Stimulated activated CD4-positive, alpha-beta T cell treated with anti-CD3 and anti-CD28 coated beads, Interleukin-4, amount 100 ng/mL, for 4 hours (primary cell): Measurements from ENCODE around the gene ZNF77.
"Not testable (repeated sequence)": the region's sequence is repeated elsewhere in the genome, so short reads cannot be mapped to it uniquely, and the experiment has no call there.

ENCODE experiments used
- DNase-seq, 2 experiments: peaks; one replicate each; pipeline ENCODE4 v3.0.0-alpha.2; 2020

The ZNF77 gene

DNA sequence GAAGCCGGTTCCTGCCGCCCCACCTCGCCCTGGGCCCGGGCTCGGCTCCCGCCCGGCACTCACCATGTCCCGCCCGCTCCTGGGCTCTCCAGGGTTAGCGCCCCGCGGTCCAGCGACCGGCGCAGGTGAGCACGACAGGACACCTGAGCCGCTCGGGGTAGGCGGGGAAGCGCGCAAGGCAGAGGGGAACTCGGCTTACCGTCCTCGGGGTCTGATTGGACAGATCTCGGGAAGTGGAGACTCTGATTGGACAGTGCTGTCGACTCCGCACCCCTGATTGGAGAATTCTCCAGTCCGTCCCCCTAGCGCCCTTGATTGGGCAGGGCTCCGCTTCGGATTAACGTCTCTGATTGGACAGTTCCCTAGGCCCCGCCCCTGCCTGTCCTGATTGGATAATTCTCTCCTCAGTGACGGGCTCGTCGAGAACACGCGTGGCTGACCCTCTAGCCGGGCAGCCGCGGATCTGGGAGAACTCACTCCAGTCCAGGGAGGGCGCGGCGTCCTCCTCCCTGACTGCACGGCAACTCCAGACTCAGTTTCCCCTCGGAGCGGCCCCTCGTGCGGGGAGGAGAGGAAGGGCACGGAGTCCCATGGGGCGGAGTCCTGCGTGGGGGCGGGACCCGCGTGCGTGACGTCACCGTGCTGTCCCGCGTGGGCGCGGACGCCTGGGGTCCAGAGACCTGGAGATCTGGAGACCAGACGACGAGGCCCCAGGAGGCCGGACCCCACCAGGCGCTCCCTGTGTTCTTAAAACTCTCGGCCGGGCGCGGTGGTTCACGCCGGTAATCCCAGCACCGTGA, at the start of gene ZNF77:
Gene ZNF77, minus strand, starts transcription at position 197 of the 800 bp plus-strand sequence. Its CDS starts 131 bp downstream, at position 66.
- DNase-seq: peak; percentile 97 to 99

GRCh38 chr19:2993579-2993978, 48.8 kb upstream of the ZNF77 start:
- DNase-seq: no peak

- DNase-seq: no peak
These were observed 48.2 kb upstream of the ZNF77 start for GRCh38 chr19:2992958-2993357.

- not testable (repeated sequence) for DNase-seq
These were observed 47.6 kb upstream of the ZNF77 start for GRCh38 chr19:2992333-2992732.

- DNase-seq: no peak
These were observed 44.6 kb upstream of the ZNF77 start for GRCh38 chr19:2989236-2989946.

GRCh38 chr19:2988568-2988967, 43.8 kb upstream of the ZNF77 start:
- no peak for DNase-seq

- no peak for DNase-seq
These were observed 43.0 kb upstream of the ZNF77 start for GRCh38 chr19:2987797-2988196.

- DNase-seq: no peak
These were observed 42.3 kb upstream of the ZNF77 start for GRCh38 chr19:2986951-2987524.

DNA sequence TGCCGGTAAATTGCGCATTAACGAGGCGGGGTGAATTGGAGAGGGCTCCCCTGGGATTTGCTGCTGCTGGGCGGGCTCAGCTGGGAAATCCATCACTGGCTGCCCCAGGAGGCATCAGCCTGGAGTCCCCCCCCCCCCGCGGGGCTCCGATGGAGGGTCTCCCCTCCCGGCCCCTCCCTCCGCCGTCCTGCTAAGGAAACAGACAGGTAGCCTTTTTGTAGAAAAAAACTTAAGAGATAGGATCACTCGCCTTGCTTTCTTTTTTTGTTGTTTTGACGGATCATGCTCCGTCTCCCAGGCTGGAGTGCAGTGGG, 39.4 kb upstream of the ZNF77 start:
- DNase-seq: no peak

DNA sequence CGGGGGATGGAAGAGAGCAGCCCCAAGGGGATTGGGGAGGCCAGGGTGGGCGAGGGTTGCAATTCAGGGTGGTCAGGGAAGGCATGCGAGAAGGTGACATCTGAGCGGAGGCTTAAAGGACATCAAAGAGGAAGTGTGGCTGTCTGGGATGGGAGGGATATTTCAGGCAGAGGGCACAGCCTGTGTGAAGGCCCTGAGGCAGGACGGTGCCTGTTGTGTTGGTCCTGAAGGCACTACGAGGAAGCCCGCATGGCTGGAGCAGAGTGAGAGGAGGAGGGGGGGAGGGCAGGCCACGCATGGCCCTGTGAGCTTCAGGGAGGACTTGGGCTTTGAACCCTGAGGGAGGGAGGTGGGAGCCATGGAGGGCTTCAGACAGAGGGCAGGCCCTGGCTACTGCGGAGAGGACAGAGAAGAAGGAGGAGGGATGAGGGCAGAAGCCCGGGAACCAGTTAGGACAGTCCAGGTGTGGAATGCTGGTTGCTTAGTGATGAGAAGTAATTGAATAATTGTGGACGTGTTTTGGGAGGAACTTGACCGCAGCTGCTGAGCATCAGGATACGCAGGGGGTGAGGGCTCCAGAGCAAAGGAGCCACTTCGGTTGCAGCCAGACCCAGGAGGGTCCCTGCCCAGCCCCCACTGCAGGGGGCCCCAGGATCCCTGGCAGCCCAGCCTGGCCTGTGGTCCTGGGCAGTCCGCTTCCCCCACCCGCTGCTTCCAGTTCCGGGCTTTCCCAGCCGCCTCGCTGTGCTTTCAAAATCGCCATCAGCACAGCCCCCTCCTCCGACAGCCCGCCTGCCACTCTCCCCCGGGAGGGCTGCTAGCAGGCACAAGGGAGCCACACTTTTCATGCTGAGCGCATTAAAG, 38.8 kb upstream of the ZNF77 start:
- DNase-seq: no peak

DNA sequence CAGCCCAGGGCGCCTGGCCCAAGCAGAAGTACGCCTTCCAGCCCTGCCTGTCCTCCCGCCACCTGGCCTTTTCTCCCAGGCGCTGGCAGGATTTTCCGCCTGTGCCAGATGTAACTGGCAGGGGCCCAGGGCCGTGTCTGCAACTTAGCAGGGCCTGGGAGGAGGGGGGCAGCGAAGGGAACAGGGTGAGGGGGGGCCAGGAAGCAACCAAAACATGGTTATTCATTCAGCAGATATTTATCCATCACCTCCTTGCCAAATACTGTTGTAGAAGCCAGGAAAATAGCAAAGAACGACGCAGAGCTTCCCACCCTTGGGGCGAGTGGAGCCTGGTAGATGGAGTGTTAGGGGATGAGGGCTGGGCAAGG, 38.2 kb upstream of the ZNF77 start:
- no peak for DNase-seq

DNA sequence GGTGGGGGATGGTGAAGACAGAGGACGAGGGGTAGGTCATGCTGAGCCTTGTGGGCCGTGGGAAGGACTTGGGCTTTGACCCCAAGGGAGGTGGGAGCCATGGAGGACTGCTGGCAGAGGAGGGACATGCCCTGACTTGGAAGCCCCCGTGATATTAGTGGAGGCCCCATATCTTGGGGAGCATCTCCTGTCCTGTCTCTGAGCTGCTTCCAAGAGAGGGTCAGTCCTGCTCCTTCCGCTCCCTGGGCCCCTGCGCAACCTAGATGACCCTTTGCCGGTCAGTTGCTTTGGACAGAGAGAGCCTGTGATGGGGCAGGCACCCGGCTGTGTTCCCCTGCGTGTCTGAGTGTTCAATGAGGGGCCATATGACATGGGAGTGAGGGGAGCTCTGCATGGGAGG, 37.8 kb upstream of the ZNF77 start:
- no peak for DNase-seq

DNA sequence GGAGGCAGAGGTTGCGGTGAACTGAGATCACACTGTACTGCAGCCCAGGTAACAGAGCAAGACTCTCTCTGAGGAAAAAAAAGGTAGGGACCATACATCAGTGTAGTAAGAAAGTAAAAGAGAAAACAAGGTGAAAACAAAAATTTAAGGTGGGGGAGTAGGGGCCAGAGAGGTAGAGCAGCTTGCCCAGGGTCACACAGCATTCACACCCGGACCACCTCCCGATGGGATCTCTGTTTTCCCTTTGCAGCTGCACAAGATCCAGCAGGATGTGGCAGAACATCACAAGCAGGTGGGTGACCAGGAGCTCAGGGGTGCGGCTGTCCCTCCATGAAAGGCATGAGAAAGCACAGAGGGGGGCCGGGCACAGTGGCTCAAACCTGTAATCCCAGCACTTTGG, 37.1 kb upstream of the ZNF77 start:
- no peak for DNase-seq

GRCh38 chr19:2978772-2979171, 34.0 kb upstream of the ZNF77 start:
- DNase-seq: no peak

DNA sequence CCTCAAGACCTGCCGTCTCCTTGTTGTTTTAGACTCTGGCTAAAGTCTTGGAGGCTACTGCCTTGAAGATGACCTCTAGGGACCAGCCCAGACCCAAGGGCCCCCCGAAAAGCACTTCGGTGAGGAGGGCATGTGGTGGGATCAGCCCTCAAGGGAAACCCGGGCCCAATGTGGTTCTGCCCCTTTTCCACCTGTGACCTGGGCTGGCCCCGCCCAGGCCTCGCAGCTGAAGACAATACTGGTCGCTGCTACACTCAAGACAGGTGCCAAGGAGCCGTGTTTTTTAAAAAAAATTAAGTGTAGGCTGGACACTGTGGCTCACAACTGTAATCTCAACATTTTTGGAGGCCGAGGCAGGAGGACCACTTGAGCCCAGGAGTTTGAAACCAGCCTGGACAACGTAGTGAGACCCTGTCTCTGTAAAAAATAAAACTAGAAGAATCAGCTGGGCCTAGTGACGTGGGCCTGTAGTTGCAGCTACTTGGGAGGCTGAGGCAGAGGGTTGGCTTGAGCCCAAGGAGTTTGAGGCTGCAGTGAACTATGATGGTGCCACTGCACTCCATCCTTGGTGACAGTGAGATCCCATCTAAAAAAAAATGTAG, 33.5 kb upstream of the ZNF77 start:
- DNase-seq: no peak

DNA sequence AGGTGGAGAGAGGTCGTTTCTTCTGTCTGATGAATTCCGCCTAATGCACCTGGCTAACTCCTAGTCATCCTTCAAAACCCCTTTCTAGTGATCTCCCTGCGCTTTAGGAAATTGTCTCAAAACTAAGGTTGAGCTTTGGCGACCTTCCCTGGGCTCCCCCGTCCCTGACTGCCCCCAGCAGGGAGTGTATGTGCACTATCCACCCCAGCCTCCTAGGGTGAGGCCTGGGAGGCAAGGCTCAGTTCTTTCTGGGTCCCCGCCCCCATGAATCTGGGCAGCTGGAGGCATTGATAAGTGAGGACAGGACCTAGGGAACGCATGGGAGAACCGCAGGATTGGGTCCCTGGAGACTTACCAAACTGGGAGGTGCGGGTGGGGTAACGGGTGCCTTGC, 33.0 kb upstream of the ZNF77 start:
- no peak for DNase-seq

- peak; percentile 90 to 95 for DNase-seq
These were observed 32.4 kb upstream of the ZNF77 start, which contains the start of gene TLE6 for GRCh38 chr19:2977001-2977745. TLE6 (plus strand) TSS chr19:2977564; CDS start chr19:2978234, 670 bp downstream.

DNA sequence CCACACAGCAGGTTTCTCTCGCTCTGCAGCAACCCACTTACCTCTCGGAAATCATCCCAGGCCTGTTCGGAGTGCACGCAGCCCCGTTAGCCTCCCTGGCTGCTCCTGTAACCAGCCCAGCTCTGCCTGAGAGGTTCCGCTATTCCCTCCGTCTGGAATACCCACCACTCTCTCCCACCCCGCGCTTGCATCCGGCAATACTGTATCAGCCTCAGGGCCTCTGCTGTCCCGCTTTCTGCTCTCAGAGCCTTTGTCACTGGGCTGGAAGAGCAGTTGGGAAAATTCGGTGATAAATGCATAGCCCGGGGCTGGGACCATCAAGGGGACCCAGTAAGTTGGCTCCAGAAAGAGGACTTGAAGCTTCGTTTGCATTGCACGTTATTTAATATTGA, 31.8 kb upstream of the ZNF77 start:
- DNase-seq: no peak

- DNase-seq: no peak
These were observed 29.7 kb upstream of the ZNF77 start for GRCh38 chr19:2974342-2975041.

DNA sequence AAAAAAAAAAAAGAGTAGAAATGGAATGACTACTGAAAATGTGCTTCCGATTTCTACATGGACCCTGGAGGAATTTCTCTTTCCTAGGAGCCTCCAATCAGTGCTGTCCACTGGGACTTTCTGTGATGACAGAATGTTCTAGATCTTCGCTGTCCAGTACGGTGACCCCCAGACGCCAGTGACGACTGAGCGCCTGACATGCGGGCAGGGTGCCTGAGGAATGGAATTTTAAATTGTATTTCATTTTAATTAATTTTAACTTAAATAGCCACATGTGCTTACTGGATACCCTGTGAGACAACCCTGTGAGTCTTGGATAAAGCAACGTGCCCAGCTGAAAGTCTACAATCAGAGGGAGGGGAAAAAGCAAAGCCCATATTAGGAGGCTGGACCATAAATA, 28.5 kb upstream of the ZNF77 start:
- DNase-seq: no peak

GRCh38 chr19:2970201-2970835, 25.5 kb upstream of the ZNF77 start:
- DNase-seq: no peak
